Endothelial cell of umbilical vein (primary cell): ENCODE results near the gene CDK17. TPM values are rescaled to one million over a fixed set of nuclear protein-coding genes. Genes with fewer than 3 reads are reported as not detected.

Source experiments
- BruUV-seq: library from RNA; stranded (reverse); fragments of 400-500 nt; replicated peaks from 2 replicates; lab custom pipeline; 2021; lab: Mats Ljungman, UMichigan
- CTCF ChIA-PET: fragments of 300-600, 350-600 bp; sonication (Branson Sonifier 250); formaldehyde crosslinking; loops from one replicate; lab custom pipeline; 2021; ENCODE audit warnings: antibody characterized with exemption, inconsistent platforms; lab: Charles Lee
- POLR2A ChIA-PET: fragments of 300-600, 350-600 bp; sonication (Branson Sonifier 250); formaldehyde crosslinking; loops from one replicate; lab custom pipeline; 2021; ENCODE audit warnings: antibody characterized with exemption, inconsistent platforms; lab: Charles Lee
- DNase-seq: peaks from one replicate; pipeline ENCODE4 v3.0.0-alpha.2; 2011; ENCODE audit warnings: low read depth, low spot score
- FAIRE-seq: peaks from 2 replicates; lab custom pipeline; 2011; peaks lifted over from hg19 to GRCh38; lab: Jason Lieb, UNC
- H2AFZ ChIP-seq: 2 replicates; pipeline ENCODE4 v1.6.0; 2012; ENCODE audit warnings: low read depth, low read length, control low read depth, inconsistent platforms
- H3K27ac ChIP-seq: 2 replicates; pipeline ENCODE4 v1.5.1; 2011; ENCODE audit warnings: low read depth, mild to moderate bottlenecking, control low read depth, low read length, moderate library complexity; ENCODE audit not compliant: insufficient read depth
- H3K27me3 ChIP-seq, 2 experiments: 2 replicates each; pipeline versions ENCODE4 v1.6.0 to v1.6.1; 2011; ENCODE audit warnings: low read length in 2 of 2, mixed read lengths in 1 of 2; ENCODE audit not compliant: control insufficient read depth in 2 of 2, insufficient read depth in 2 of 2
- H3K36me3 ChIP-seq, 2 experiments: 2 replicates in 1 of 2; 3 replicates in 1 of 2; pipeline ENCODE4 v1.5.1; 2011; ENCODE audit warnings: low read length in 2 of 2, mild to moderate bottlenecking in 1 of 2, moderate library complexity in 1 of 2; ENCODE audit not compliant: control insufficient read depth in 2 of 2, insufficient read depth in 2 of 2; ENCODE audit errors: extremely low read depth in 1 of 2
- H3K4me1 ChIP-seq: 3 replicates; pipeline ENCODE4 v1.5.1; 2011; ENCODE audit warnings: mild to moderate bottlenecking, low read length; ENCODE audit not compliant: control insufficient read depth, insufficient read depth; ENCODE audit errors: extremely low read depth
- H3K4me2 ChIP-seq: 2 replicates; pipeline ENCODE4 v1.6.1; 2011; ENCODE audit warnings: low read length, control low read depth, mixed read lengths; ENCODE audit not compliant: insufficient read depth
- H3K4me3 ChIP-seq, 3 experiments: fragments of 200-600 bp in 1 of 3; sonication (generic), shearing (Covaris generic) in 1 of 3; replicated peaks in 1 of 3; 2 replicates each; pipeline ENCODE4 v1.5.1; 2011 to 2016; ENCODE audit warnings: control low read depth in 3 of 3, low read length in 3 of 3, mild to moderate bottlenecking in 2 of 3, inconsistent platforms in 1 of 3, low read depth in 1 of 3, moderate library complexity in 1 of 3; ENCODE audit not compliant: insufficient read depth in 1 of 3
- H3K79me2 ChIP-seq: 2 replicates; pipeline ENCODE4 v1.6.0; 2012; ENCODE audit warnings: low read length, inconsistent platforms; ENCODE audit not compliant: control insufficient read depth, insufficient read depth
- H3K9ac ChIP-seq: replicated peaks from 2 replicates; pipeline ENCODE3; 2011; ENCODE audit warnings: low read length, control low read depth; ENCODE audit not compliant: insufficient read depth; ENCODE audit errors: extremely low read depth
- H3K9me1 ChIP-seq: replicated peaks from 3 replicates; pipeline ENCODE4 v1.6.0; 2011; ENCODE audit warnings: mild to moderate bottlenecking, low read length; ENCODE audit not compliant: control insufficient read depth, insufficient read depth; ENCODE audit errors: extremely low read depth
- H3K9me3 ChIP-seq: replicated peaks from 2 replicates; pipeline ENCODE4 v1.5.1; 2012; ENCODE audit warnings: low read length, inconsistent platforms; ENCODE audit not compliant: control insufficient read depth, insufficient read depth
- H4K20me1 ChIP-seq: replicated peaks from 2 replicates; pipeline ENCODE3; 2011; ENCODE audit warnings: mild to moderate bottlenecking, low read length; ENCODE audit not compliant: control insufficient read depth, insufficient read depth; ENCODE audit errors: extremely low read depth
- EZH2 ChIP-seq: IDR thresholded peaks from 2 replicates; pipeline ENCODE4 v1.6.1; 2012; ENCODE audit warnings: borderline replicate concordance, low read depth, mild to moderate bottlenecking, moderate library complexity, low read length, inconsistent platforms; ENCODE audit not compliant: severe bottlenecking
- FOS ChIP-seq: IDR thresholded peaks from 2 replicates; pipeline ENCODE4 v1.6.1; 2011; ENCODE audit warnings: mild to moderate bottlenecking, low read length, moderate library complexity, borderline replicate concordance; ENCODE audit not compliant: insufficient read depth
- GATA2 ChIP-seq: IDR thresholded peaks from 2 replicates; pipeline ENCODE4 v1.7.0; 2011; ENCODE audit warnings: low read depth, mild to moderate bottlenecking, moderate library complexity, mixed read lengths, low read length; ENCODE audit not compliant: insufficient read length, insufficient read depth
- JUN ChIP-seq: IDR thresholded peaks from 2 replicates; pipeline ENCODE4 v1.6.1; 2011; ENCODE audit warnings: borderline replicate concordance, low read depth; ENCODE audit not compliant: insufficient read length, insufficient read depth
- MYC ChIP-seq: IDR thresholded peaks from one replicate; pipeline ENCODE4 v1.6.1; 2011; ENCODE audit warnings: mild to moderate bottlenecking, low read depth, low read length
- POLR2A ChIP-seq: IDR thresholded peaks from 2 replicates; pipeline ENCODE4 v1.6.1; 2012; ENCODE audit warnings: low read depth, mild to moderate bottlenecking, control low read depth, low read length
- POLR2AphosphoS5 ChIP-seq: IDR thresholded peaks from 2 replicates; pipeline ENCODE4 v1.6.1; 2012; ENCODE audit warnings: low read depth, mild to moderate bottlenecking, control low read depth, low read length, moderate library complexity; ENCODE audit not compliant: insufficient read depth
- dilution Hi-C: fragments of 300-500 bp; cut with MboI; formaldehyde crosslinking; loops from one replicate; pipeline ENCODE4 v1.15.0; 2019; ENCODE audit warnings: low sequenced_read_pairs; ENCODE audit not compliant: extremely low pct_ligation_motif_present
- intact Hi-C: fragments of 100-400 bp; cut with micrococcal nuclease; formaldehyde crosslinking; loops from one replicate; pipeline ENCODE4 v1.10.0; 2022
- polyA plus RNA-seq, 4 experiments: library from polyadenylated mRNA; depleted of rRNA in 3 of 4; stranded (reverse) in 3 of 4; unstranded in 1 of 4; fragments of >200 nt; gene quantifications; 2 replicates each; pipeline versions ENCODE4 v1.2.1 to v1.2.3, GENCODE V29; 2011 to 2012; ENCODE audit warnings: missing spikeins in 1 of 4
- total RNA-seq: library from RNA; stranded (reverse); gene quantifications from 2 replicates; pipeline ENCODE4 v1.2.3, GENCODE V29; 2021
- TF ChIP-seq, protein P1 (sequence below), 2 donors: IDR thresholded peaks; 1 replicate in 1 of 2; 2 replicates in 1 of 2; pipeline ENCODE4 v1.5.1; 2011; ENCODE audit warnings: low read length in 2 of 2, mild to moderate bottlenecking in 2 of 2, moderate library complexity in 2 of 2, control low read depth in 1 of 2, inconsistent platforms in 1 of 2, low read depth in 1 of 2; ENCODE audit not compliant: insufficient read depth in 1 of 2; ENCODE audit errors: extremely low read depth in 1 of 2
- TF ChIP-seq, protein P2 (sequence below): IDR thresholded peaks from 2 replicates; pipeline ENCODE4 v1.6.1; 2011; ENCODE audit not compliant: insufficient read depth, insufficient read length

Gene CDK17
- total and polyA plus RNA-seq, 2 donors (not counting 3 experiments of a cell fraction or from before 2014, with no cell fraction given): 61.1 to 176 TPM

DNA sequence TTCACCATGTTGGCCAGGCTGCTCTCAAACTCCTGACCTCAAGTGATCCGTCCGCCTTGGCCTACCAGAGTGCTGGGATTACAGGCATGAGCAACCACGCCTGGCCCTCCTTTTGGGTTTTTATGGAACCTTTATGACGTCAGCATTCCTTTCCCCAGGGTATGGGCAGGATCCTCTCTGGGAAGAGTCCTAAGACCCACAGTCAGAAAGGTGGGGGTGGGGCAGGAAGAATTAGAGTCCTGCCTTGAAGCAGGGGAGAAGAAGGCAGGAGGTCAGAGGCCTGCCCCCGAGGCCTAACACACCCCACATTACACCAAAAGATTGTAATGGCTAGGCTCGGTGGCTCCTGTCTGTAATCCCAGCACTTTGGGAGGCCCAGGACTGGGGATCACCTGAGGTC lies 30.8 kb upstream of the CDK17 start:
- FAIRE-seq (no peak), DNase-seq (no peak)
- Histone ChIP-seq H4K20me1 (no peaks in the 10 kb centered on the region), H3K27me3 (no peaks in the 10 kb centered on the region), H2AFZ (no peak overlapping the region), H3K27ac (no peak overlapping the region), H3K79me2 (peaks cover 6% of the 10 kb centered on the region), H3K9ac (no peak overlapping the region), H3K9me1 (no peaks in the 10 kb centered on the region), H3K4me2 (no peak overlapping the region), H3K4me1 (peaks cover 38% of the 10 kb centered on the region), H3K4me3 (no peak overlapping the region), H3K36me3 (no peaks in the 10 kb centered on the region), H3K9me3 (no peaks in the 10 kb centered on the region)
- dilution Hi-C loops (no loop called here), intact Hi-C loops (no loop called here)
- ChIA-PET CTCF (no interaction called here), POLR2A (no interaction called here)
- TF ChIP-seq EZH2 (no peak), GATA2 (no peak), POLR2A (no peak), JUN (no peak), MYC (no peak), POLR2AphosphoS5 (no peak), FOS (no peak)
- TF ChIP-seq, protein P1, sequence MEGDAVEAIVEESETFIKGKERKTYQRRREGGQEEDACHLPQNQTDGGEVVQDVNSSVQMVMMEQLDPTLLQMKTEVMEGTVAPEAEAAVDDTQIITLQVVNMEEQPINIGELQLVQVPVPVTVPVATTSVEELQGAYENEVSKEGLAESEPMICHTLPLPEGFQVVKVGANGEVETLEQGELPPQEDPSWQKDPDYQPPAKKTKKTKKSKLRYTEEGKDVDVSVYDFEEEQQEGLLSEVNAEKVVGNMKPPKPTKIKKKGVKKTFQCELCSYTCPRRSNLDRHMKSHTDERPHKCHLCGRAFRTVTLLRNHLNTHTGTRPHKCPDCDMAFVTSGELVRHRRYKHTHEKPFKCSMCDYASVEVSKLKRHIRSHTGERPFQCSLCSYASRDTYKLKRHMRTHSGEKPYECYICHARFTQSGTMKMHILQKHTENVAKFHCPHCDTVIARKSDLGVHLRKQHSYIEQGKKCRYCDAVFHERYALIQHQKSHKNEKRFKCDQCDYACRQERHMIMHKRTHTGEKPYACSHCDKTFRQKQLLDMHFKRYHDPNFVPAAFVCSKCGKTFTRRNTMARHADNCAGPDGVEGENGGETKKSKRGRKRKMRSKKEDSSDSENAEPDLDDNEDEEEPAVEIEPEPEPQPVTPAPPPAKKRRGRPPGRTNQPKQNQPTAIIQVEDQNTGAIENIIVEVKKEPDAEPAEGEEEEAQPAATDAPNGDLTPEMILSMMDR (IDR thresholded peaks at IDR 0.05; ENCODE audit: extremely low read depth in 1 of 2, insufficient read depth in 1 of 2, low read depth in 1 of 2, low read length in 2 of 2): no peak
- TF ChIP-seq, protein P2, sequence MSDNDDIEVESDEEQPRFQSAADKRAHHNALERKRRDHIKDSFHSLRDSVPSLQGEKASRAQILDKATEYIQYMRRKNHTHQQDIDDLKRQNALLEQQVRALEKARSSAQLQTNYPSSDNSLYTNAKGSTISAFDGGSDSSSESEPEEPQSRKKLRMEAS: no peak
- no TSS peak for BruUV-seq
